ENCODE measurements around the gene OTULINL.

The OTULINL gene

DNA sequence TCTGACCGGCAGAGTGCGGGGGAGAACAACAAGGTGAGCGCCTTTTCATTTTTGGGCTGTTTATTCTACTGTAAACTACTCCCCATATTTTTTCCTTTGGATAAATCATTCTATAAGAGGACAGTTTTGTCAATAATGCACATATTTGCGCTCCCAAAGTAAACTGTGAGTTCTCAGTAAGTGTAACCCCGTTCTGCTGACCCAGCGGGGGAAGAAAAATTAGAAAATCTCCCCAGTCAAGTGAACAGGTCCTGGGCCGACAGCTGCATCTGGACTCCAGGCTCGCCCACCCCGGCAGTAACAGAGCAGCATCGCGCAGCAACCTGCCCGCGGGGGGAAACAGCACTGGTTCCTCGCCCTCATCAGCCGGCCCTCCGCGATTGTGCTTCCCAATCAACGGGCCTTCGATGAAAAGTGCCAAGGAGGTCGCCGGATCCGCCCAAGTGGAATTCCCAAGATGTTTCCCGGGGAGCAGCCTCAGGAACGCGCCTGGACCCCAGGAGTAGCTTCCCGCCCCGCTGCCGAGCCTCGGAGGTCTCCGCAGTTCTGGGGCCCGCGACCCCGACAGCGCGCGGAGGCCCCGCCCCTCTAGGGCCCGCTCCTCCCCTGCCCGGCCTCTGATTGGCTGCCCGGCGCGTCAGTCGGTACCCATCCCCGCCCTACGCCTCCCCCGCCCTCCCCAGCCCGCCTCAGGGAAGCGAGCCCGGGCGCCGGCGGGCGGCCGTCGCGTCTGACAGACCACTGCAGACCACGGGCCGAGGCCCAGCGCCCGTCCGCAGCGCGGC is at the start of gene OTULINL:
OTULINL (plus strand) TSS at position 687 of the 785 bp plus-strand sequence. CDS start 103 bp downstream, outside the sequence.
- in situ Hi-C loops (cut with HindIII; ENCODE audit: low sequenced_read_pairs): no loop called here
- TF ChIP-seq, protein P1, sequence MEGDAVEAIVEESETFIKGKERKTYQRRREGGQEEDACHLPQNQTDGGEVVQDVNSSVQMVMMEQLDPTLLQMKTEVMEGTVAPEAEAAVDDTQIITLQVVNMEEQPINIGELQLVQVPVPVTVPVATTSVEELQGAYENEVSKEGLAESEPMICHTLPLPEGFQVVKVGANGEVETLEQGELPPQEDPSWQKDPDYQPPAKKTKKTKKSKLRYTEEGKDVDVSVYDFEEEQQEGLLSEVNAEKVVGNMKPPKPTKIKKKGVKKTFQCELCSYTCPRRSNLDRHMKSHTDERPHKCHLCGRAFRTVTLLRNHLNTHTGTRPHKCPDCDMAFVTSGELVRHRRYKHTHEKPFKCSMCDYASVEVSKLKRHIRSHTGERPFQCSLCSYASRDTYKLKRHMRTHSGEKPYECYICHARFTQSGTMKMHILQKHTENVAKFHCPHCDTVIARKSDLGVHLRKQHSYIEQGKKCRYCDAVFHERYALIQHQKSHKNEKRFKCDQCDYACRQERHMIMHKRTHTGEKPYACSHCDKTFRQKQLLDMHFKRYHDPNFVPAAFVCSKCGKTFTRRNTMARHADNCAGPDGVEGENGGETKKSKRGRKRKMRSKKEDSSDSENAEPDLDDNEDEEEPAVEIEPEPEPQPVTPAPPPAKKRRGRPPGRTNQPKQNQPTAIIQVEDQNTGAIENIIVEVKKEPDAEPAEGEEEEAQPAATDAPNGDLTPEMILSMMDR (IDR thresholded peaks at IDR 0.05; ENCODE audit: low read depth, low read length): no peak
- DNase-seq (ENCODE audit: low read depth, low spot score): peak; percentile 69
- H3K4me3 ChIP-seq (ENCODE audit: low read depth, low read length): peak within 1 kb of the TSS; percentile 56

DNA sequence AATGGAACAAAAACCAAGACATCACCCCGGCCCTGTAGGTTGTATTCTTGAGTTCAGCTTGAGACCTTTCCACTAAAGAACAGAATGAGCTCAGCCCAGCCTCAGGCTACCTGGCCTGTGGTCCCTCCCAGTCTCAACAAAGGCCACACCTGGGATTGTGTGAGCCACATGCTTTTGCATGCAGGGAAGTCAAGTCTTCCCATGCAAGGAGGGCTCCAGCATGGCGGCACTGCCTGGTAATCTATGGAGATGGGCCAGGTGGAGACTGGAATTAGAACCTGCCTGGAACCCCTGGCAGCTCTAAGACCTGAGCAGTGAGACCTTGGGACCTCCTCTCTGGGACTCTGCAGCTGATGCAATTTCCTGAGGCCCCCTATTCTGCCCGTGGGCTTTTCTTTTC is 49.4 kb upstream of the OTULINL start:
- in situ Hi-C loops (cut with HindIII; ENCODE audit: low sequenced_read_pairs): no loop called here
- TF ChIP-seq, protein P1 (IDR thresholded peaks at IDR 0.05; ENCODE audit: low read depth, low read length): no peak
- DNase-seq (ENCODE audit: low read depth, low spot score): no peak
- no peak overlapping the region for H3K4me3 ChIP-seq (ENCODE audit: low read depth, low read length)

DNA sequence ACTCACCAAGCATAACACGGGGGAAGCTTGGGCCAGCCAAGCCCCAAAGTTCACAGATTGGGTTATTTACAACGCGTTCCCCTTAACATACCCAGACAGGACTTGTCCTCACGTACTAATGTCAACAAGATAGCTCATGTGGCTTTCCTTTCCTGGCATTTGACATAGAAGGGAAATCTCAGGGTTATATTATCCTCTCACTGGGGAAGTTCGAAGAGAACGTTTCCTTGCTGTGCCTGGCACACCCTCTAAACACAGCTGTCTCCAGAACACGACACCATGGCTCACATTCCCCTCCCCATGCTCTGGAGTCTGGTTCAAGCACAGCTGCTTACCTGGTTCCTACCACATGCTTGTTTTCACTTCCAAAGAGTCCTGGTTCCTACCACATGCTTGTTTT is 46.8 kb upstream of the OTULINL start:
- H3K4me3 ChIP-seq (ENCODE audit: low read depth, low read length): no peak overlapping the region
- TF ChIP-seq, protein P1 (IDR thresholded peaks at IDR 0.05; ENCODE audit: low read depth, low read length): no peak
- in situ Hi-C loops (cut with HindIII; ENCODE audit: low sequenced_read_pairs): no loop called here
- no peak for DNase-seq (ENCODE audit: low read depth, low spot score)

DNA sequence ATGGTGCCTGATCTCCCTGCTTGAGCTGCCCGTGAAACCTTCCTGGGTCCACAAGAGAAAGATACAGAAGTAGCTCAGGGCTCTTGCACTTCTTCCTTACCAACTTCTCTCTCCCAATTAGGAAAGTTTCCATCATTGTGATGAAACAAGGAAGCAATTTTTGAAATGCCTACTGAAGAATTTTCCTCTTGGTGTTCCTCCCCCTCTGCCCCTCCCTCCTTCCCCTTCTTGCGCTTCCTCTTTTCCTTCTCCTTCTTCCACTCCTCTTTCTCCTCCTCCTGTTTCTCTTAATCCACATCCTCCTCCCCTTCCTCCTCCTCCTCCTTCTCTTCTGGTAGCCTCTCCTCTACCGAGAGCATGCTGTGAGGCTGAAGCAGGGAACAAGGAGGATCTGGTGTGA is 36.3 kb upstream of the OTULINL start:
- in situ Hi-C loops (cut with HindIII; ENCODE audit: low sequenced_read_pairs): no loop called here
- TF ChIP-seq, protein P1 (IDR thresholded peaks at IDR 0.05; ENCODE audit: low read depth, low read length): no peak
- DNase-seq (ENCODE audit: low read depth, low spot score): no peak
- H3K4me3 ChIP-seq (ENCODE audit: low read depth, low read length): no peak overlapping the region

DNA sequence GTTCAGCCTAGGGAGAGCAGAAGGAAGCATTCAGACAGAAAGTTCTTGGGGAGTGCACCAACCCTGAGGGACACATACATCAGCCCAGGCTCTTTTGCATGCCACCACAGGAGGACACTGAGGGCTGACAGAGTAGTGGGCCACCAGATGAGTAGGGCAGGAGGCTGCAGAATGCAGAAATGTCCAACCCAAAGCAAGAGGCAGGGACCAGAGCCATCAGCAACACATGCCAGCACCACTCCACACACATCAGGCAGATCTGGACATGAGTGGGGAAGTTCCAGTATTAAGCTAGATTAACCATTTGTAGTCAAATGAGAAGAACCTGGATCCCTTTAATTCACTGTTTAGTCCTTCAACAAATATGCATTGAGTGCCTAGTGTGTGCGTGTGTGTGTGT is 35.7 kb upstream of the OTULINL start:
- TF ChIP-seq, protein P1 (IDR thresholded peaks at IDR 0.05; ENCODE audit: low read depth, low read length): no peak
- in situ Hi-C loops (cut with HindIII; ENCODE audit: low sequenced_read_pairs): no loop called here
- H3K4me3 ChIP-seq (ENCODE audit: low read depth, low read length): no peak overlapping the region
- no peak for DNase-seq (ENCODE audit: low read depth, low spot score)

DNA sequence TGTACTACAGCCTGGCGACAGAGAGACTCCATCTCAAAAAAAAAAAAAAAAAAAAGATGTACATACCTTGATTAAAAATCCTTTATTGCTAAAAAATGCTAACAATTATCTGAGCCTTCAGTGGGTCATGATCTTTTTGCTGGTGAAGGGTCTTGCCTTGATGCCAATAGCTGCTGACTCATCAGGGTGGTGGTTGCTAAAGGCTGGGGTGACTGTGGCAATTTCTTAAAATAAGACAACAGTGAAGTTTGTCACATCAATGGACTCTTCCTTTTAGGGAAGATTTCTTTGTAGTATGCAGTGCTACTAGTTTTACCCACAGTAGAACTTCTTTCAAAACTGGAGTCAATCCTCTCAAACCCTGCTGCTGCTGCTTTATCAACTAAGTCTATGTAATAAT is 33.9 kb upstream of the OTULINL start:
- DNase-seq (ENCODE audit: low read depth, low spot score): no peak
- in situ Hi-C loops (cut with HindIII; ENCODE audit: low sequenced_read_pairs): no loop called here
- TF ChIP-seq, protein P1 (IDR thresholded peaks at IDR 0.05; ENCODE audit: low read depth, low read length): no peak
- no peak overlapping the region for H3K4me3 ChIP-seq (ENCODE audit: low read depth, low read length)
